PC-3 (cell line): ENCODE measurements around the gene NEGR1. TPM values are rescaled to one million over a fixed set of nuclear protein-coding genes. Genes with fewer than 3 reads are reported as not detected.

Source experiments
- ATAC-seq: fragments of 200-7000 bp; cut with Tn5 transposase; 2 replicates; pipeline ENCODE4 v1.9.1; 2020; ENCODE audit warnings: mild to moderate bottlenecking, moderate library complexity
- BruUV-seq: library from RNA; stranded (reverse); fragments of 400-500 nt; replicated peaks from 2 replicates; lab custom pipeline; 2021; lab: Mats Ljungman, UMichigan
- CTCF ChIA-PET: fragments of 300-600 bp; sonication (Branson Sonifier 250); formaldehyde crosslinking; loops from one replicate; lab custom pipeline; 2022; ENCODE audit warnings: antibody characterized with exemption; lab: Charles Lee
- POLR2A ChIA-PET: fragments of 300-600 bp; sonication (Branson Sonifier 250); formaldehyde crosslinking; loops from one replicate; lab custom pipeline; 2022; ENCODE audit warnings: antibody characterized with exemption; ENCODE audit not compliant: unreplicated experiment; lab: Charles Lee
- DNase-seq: peaks from one replicate; pipeline ENCODE4 v3.0.0-alpha.2; 2015
- H2AFZ ChIP-seq: fragments of 300-600 bp; sonication (generic); 2 replicates; pipeline ENCODE4 v1.6.0; 2016; ENCODE audit warnings: antibody characterized with exemption, low read length
- H3F3A ChIP-seq: fragments of 300-600 bp; sonication (generic); one replicate; pipeline ENCODE4 v1.6.0; 2017; ENCODE audit warnings: antibody characterized with exemption, low read length, control low read depth, mild to moderate bottlenecking; ENCODE audit not compliant: unreplicated experiment
- H3K27ac ChIP-seq: fragments of 300-600 bp; sonication (generic); 2 replicates; pipeline ENCODE4 v1.5.1; 2016; ENCODE audit warnings: mild to moderate bottlenecking, low read length
- H3K27me3 ChIP-seq: fragments of 300-600 bp; sonication (generic); 2 replicates; pipeline ENCODE4 v1.6.1; 2016; ENCODE audit warnings: low read length, mixed read lengths
- H3K36me3 ChIP-seq: fragments of 300-600 bp; sonication (generic); 2 replicates; pipeline ENCODE4 v1.6.1; 2016; ENCODE audit warnings: low read depth, mixed run types, low read length, mixed read lengths
- H3K4me1 ChIP-seq: fragments of 300-600 bp; sonication (generic); 2 replicates; pipeline ENCODE4 v1.5.1; 2016; ENCODE audit warnings: low read length; ENCODE audit not compliant: insufficient read depth
- H3K4me2 ChIP-seq: fragments of 300-600 bp; sonication (generic); 2 replicates; pipeline ENCODE4 v1.6.0; 2016; ENCODE audit warnings: low read length
- H3K4me3 ChIP-seq: fragments of 300-600 bp; sonication (generic); 2 replicates; pipeline ENCODE4 v1.5.1; 2016; ENCODE audit warnings: mild to moderate bottlenecking, low read length, mixed read lengths
- H3K79me2 ChIP-seq: fragments of 300-600 bp; sonication (generic); 2 replicates; pipeline ENCODE4 v1.6.1; 2017; ENCODE audit warnings: low read length, mixed read lengths
- H3K9ac ChIP-seq: fragments of 300-600 bp; sonication (generic); 2 replicates; pipeline ENCODE4 v1.6.0; 2016; ENCODE audit warnings: mild to moderate bottlenecking, low read length
- H3K9me2 ChIP-seq: fragments of 300-600 bp; sonication (generic); replicated peaks from 2 replicates; pipeline ENCODE4 v1.6.1; 2016; ENCODE audit warnings: mixed run types, low read length, mixed read lengths
- H3K9me3 ChIP-seq: fragments of 300-600 bp; sonication (generic); 2 replicates; pipeline ENCODE4 v1.6.1; 2016; ENCODE audit warnings: low read length, mixed read lengths
- H4K20me1 ChIP-seq: fragments of 300-600 bp; sonication (generic); 2 replicates; pipeline ENCODE4 v1.6.1; 2016; ENCODE audit warnings: low read length, mixed read lengths
- CTCF ChIP-seq: fragments of 300-600 bp; sonication (generic); conservative IDR thresholded peaks from 2 replicates; pipeline ENCODE4 v1.5.1; 2017; ENCODE audit warnings: antibody characterized with exemption, low read depth, mild to moderate bottlenecking, low read length
- EZH2 ChIP-seq: fragments of 300-600 bp; sonication (generic); IDR thresholded peaks from one replicate; pipeline ENCODE4 v1.6.1; 2017; ENCODE audit warnings: antibody characterized with exemption, mild to moderate bottlenecking, low read length; ENCODE audit not compliant: unreplicated experiment
- EZH2phosphoT487 ChIP-seq: fragments of 300-600 bp; sonication (generic); IDR thresholded peaks from 2 replicates; pipeline ENCODE4 v1.6.1; 2018; ENCODE audit warnings: mild to moderate bottlenecking, antibody characterized with exemption, low read length, borderline replicate concordance
- intact Hi-C: fragments of 100-400 bp; cut with micrococcal nuclease; formaldehyde crosslinking; loops from 2 replicates; pipeline ENCODE4 v1.9.0; 2023
- total RNA-seq: library from RNA; depleted of rRNA; stranded (reverse); fragments of >200 nt; gene quantifications from 2 replicates; pipeline ENCODE4 v1.2.3, GENCODE V29; 2014

The NEGR1 gene
- total RNA-seq, 1 experiment from 2014 or later = 3.4 TPM

- POLR2A ChIA-PET = no interaction called here
- DNase-seq = peak; percentile 80
- CTCF ChIA-PET = no interaction called here
- H3K4me3 ChIP-seq = no peak overlapping the region
- H3K27me3 ChIP-seq = no peaks in the 10 kb centered on the region
- no peak overlapping the region for H3K27ac ChIP-seq
- H3K4me1 ChIP-seq = peaks cover 7% of the 10 kb centered on the region; the same call in 1 of the 2 replicates
- no peak overlapping the region for H3K9ac ChIP-seq
- no peak overlapping the region for H3K4me2 ChIP-seq
- no peaks in the 10 kb centered on the region for H3K79me2 ChIP-seq
- ATAC-seq = peak; percentile 70
- TF ChIP-seq EZH2phosphoT487 (no peak), EZH2 (no peak)
- intact Hi-C loops = no loop called here
- no peaks in the 10 kb centered on the region for H3F3A ChIP-seq
- H2AFZ ChIP-seq = no peak overlapping the region
- no peaks in the 10 kb centered on the region for H3K9me3 ChIP-seq
- no peaks in the 10 kb centered on the region for H4K20me1 ChIP-seq
- no TSS peak for BruUV-seq
- no peaks in the 10 kb centered on the region for H3K36me3 ChIP-seq
- no peaks in the 10 kb centered on the region for H3K9me2 ChIP-seq
These were observed 791.9 kb downstream of the NEGR1 start for GRCh38 chr1:71490432-71490831.

- ATAC-seq (no peak), DNase-seq (peak; percentile 49)
- POLR2A ChIA-PET = no interaction called here
- H3F3A ChIP-seq = no peaks in the 10 kb centered on the region
- H3K27me3 ChIP-seq = no peaks in the 10 kb centered on the region
- H3K27ac ChIP-seq = no peak overlapping the region
- no peaks in the 10 kb centered on the region for H3K9me2 ChIP-seq
- intact Hi-C loops = no loop called here
- H2AFZ ChIP-seq = no peak overlapping the region
- H4K20me1 ChIP-seq = no peaks in the 10 kb centered on the region
- BruUV-seq = no TSS peak
- no peaks in the 10 kb centered on the region for H3K9me3 ChIP-seq
- TF ChIP-seq CTCF = no peak
- TF ChIP-seq EZH2 = no peak
- H3K9ac ChIP-seq = no peak overlapping the region
- CTCF ChIA-PET = no interaction called here
- no peaks in the 10 kb centered on the region for H3K36me3 ChIP-seq
- H3K4me3 ChIP-seq = no peak overlapping the region
- no peaks in the 10 kb centered on the region for H3K79me2 ChIP-seq
- no peak overlapping the region for H3K4me2 ChIP-seq
- peaks cover 7% of the 10 kb centered on the region; the same call in 1 of the 2 replicates for H3K4me1 ChIP-seq
These were observed 793.6 kb downstream of the NEGR1 start for GRCh38 chr1:71488555-71489252.

GRCh38 chr1:71473331-71473730 lies 809.0 kb downstream of the NEGR1 start:
- DNase-seq (no peak), ATAC-seq (no peak)
- no peaks in the 10 kb centered on the region for H4K20me1 ChIP-seq
- no peak overlapping the region for H3K9ac ChIP-seq
- peaks cover 12% of the 10 kb centered on the region; the same call in 1 of the 2 replicates for H3K4me1 ChIP-seq
- H3K79me2 ChIP-seq = no peaks in the 10 kb centered on the region
- BruUV-seq = no TSS peak
- no peak overlapping the region for H3K4me3 ChIP-seq
- H3F3A ChIP-seq = no peaks in the 10 kb centered on the region
- H3K27me3 ChIP-seq = no peaks in the 10 kb centered on the region
- H2AFZ ChIP-seq = no peak overlapping the region
- H3K9me3 ChIP-seq = no peaks in the 10 kb centered on the region
- no peaks in the 10 kb centered on the region for H3K9me2 ChIP-seq
- ChIA-PET POLR2A (interaction anchor here (0.6 kb wide), 1 partner anchor 162 kb away, joined by 4 read pairs; no protein-coding TSS in a partner anchor), CTCF (no interaction called here)
- H3K27ac ChIP-seq = no peak overlapping the region
- no peak overlapping the region for H3K4me2 ChIP-seq
- intact Hi-C loops = no loop called here
- H3K36me3 ChIP-seq = no peaks in the 10 kb centered on the region
- TF ChIP-seq EZH2 (no peak), EZH2phosphoT487 (no peak), CTCF (no peak)
